Activated naive CD8-positive, alpha-beta T cell treated with anti-CD3 and anti-CD28 coated beads, Interleukin-2, amount 10 ng/mL, durations not matched to agents 7 days and 5 days (primary cell): Measurements from ENCODE around the gene RIMS1. TPM values are rescaled to one million over a fixed set of nuclear protein-coding genes. Genes with fewer than 3 reads are reported as not detected.

Experiments
- ATAC-seq: fragments of 150-1000 bp; cut with Tn5 transposase; one replicate; pipeline ENCODE4 v1.10.0; 2021; ENCODE audit warnings: low read depth, moderate library complexity
- POLR2A ChIA-PET: fragments of 350-600 bp; sonication (Branson Sonifier 250); formaldehyde crosslinking; loops from one replicate; lab custom pipeline; 2021; ENCODE audit warnings: antibody characterized with exemption; lab: Charles Lee
- DNase-seq: peaks from one replicate; pipeline ENCODE4 v3.0.0; 2021
- H3K27ac Mint-ChIP-seq: one replicate; pipeline ENCODE4 v1.8.0; 2022; ENCODE audit warnings: mild to moderate bottlenecking, mixed read lengths
- H3K27me3 Mint-ChIP-seq: one replicate; pipeline ENCODE4 v1.8.0; 2022; ENCODE audit warnings: mild to moderate bottlenecking, moderate library complexity, mixed read lengths
- H3K36me3 Mint-ChIP-seq: one replicate; pipeline ENCODE4 v1.8.0; 2021; ENCODE audit warnings: mild to moderate bottlenecking, mixed read lengths
- H3K4me1 Mint-ChIP-seq: one replicate; pipeline ENCODE4 v1.8.0; 2021; ENCODE audit warnings: mixed read lengths
- H3K4me3 Mint-ChIP-seq: one replicate; pipeline ENCODE4 v1.8.0; 2022; ENCODE audit warnings: mild to moderate bottlenecking, moderate library complexity, mixed read lengths
- H3K9me3 Mint-ChIP-seq: one replicate; pipeline ENCODE4 v1.8.0; 2021; ENCODE audit warnings: mixed read lengths
- total RNA-seq, 2 experiments: library from RNA; stranded (reverse); gene quantifications; one replicate each; pipeline ENCODE4 v1.2.3, GENCODE V29; 2021

Gene RIMS1
- total RNA-seq, 2 experiments from 2014 or later: not detected

GRCh38 chr6:72446430-72446829 is 560.1 kb downstream of the RIMS1 start:
- Mint-ChIP-seq H3K27ac (no peak overlapping the region), H3K27me3 (peaks cover 14% of the 10 kb centered on the region), H3K4me1 (no peaks in the 10 kb centered on the region), H3K9me3 (no peaks in the 10 kb centered on the region), H3K4me3 (no peak overlapping the region), H3K36me3 (no peaks in the 10 kb centered on the region)
- no peak for DNase-seq
- POLR2A ChIA-PET: no interaction called here
- ATAC-seq: no peak
